Measurements from ENCODE around the gene RNF41. TPM values are rescaled to one million over a fixed set of nuclear protein-coding genes. Genes with fewer than 3 reads are reported as not detected.

RNF41 gene
- total and polyA plus RNA-seq, 2 of the 13 experiments (the other 11 are each of a cell fraction or from before 2014, with no cell fraction given): 27.1 to 39.4 TPM

DNA sequence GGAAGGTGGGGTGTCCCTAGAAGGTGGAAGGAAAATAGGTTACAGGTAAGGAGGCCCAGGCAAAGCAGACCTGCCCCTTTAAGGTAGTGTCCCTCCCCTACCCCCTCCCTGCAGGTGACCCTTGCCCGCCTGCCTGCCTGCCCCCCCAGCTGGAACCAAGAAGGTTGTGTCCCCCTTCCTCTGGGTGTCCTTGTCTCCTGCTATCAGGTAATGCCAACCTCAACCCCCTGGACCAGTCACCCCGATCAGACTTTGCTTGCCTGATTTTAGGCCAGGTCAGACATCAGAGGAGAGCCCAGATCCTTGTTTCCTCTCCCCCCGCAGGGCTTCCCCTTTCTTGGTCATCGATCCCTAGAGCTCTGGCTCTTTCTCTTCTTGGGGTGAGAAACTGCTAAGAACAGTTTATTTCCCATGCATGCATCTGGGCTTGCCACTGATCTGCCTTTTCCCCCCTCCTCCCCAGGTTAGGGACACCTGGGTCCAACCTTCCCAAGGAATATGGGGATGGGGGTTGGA, 8.3 kb upstream of the RNF41 start, which contains the start of gene SLC39A5:
SLC39A5 (plus strand) TSS at position 136 of the 516 bp plus-strand sequence. CDS start 1,224 bp downstream, outside the sequence.
- H3K4me1 ChIP-seq (ENCODE audit: insufficient read depth, low read length): peaks cover 43% of the 10 kb centered on the region
- ChIA-PET POLR2A (interaction anchor here (0.8 to 5.8 kb wide), 8 partner anchors 9 to 149 kb away, joined by 3 to 96 read pairs (median 6); partner anchors contain the start of genes CNPY2, COQ10A, ESYT1 and PAN2), CTCF (ENCODE audit: low intra/inter-chr PET ratio, low total read pairs) (interaction anchor here (1.3 to 1.4 kb wide), 2 partner anchors 28 to 37 kb away, joined by 3 to 6 read pairs; partner anchors contain the start of genes ANKRD52 and COQ10A)
- no peaks in the 10 kb centered on the region for H3K27me3 ChIP-seq (ENCODE audit: control insufficient read depth in 1 of 2, insufficient read depth in 2 of 2, low read length in 2 of 2)
- H3K9me3 ChIP-seq (ENCODE audit: low read length): no peaks in the 10 kb centered on the region
- peak within 1 kb of the TSS; percentile 87 for H3K9ac ChIP-seq (ENCODE audit: insufficient read depth, low read depth, low read length)
- DNase-seq (ENCODE audit: low spot score) (no peak), ATAC-seq (peak; percentile 17), FAIRE-seq (no peak)
- peak within 1 kb of the TSS; percentile 62 to 86 (median 78) for H3K4me3 ChIP-seq (replicated peaks in 1 of 3; ENCODE audit: insufficient read depth in 1 of 3, low read depth in 2 of 3, low read length in 3 of 3)
- WGBS (ENCODE audit: low lambda C conversion rate): 10% methylated on average over 4 of the region's 4 CpGs
- intact Hi-C loops (cut with micrococcal nuclease; ENCODE audit: unreplicated experiment): no loop called here
- peak within 1 kb of the TSS; percentile 2 for H2AFZ ChIP-seq (ENCODE audit: low read length)
- no peaks in the 10 kb centered on the region for H4K20me1 ChIP-seq (ENCODE audit: insufficient read depth, low read length)
- peaks cover 24% of the 10 kb centered on the region for H3K79me2 ChIP-seq (ENCODE audit: insufficient read depth, low read length)
- H3K27ac ChIP-seq (ENCODE audit: extremely low read length, insufficient read depth, low read length): peak within 1 kb of the TSS; percentile 99
- in situ Hi-C loops (cut with HindIII; ENCODE audit: extremely low pct_ligation_motif_present, low pct_unique_long_range_greater_than_20kb): no loop called here
- H3K36me3 ChIP-seq (replicated peaks in 1 of 2; ENCODE audit: control insufficient read depth in 1 of 2, insufficient read depth in 2 of 2, low read length in 2 of 2): no peaks in the 10 kb centered on the region; a peak in 2 of 5 replicates
- peak within 1 kb of the TSS; percentile 94 for H3K4me2 ChIP-seq (ENCODE audit: low read depth, low read length)
- BruUV-seq (replicated peaks): TSS peak; percentile 95
- TF ChIP-seq PLRG1 (conservative IDR thresholded peaks at IDR 0.05) (no peak), ZNF326 (CRISPR knock-in tag; IDR thresholded peaks at IDR 0.05; ENCODE audit: borderline replicate concordance) (no peak), ZNF24 (IDR thresholded peaks at IDR 0.05) (no peak), XRCC5 (optimal IDR thresholded peaks at IDR 0.05; ENCODE audit: low read length) (no peak), PCBP1 (IDR thresholded peaks at IDR 0.05; ENCODE audit: borderline replicate concordance, low read depth, low read length) (no peak), TAF15 (IDR thresholded peaks at IDR 0.05; ENCODE audit: low read depth, low read length, poor library complexity, severe bottlenecking) (no peak), EP300 (IDR thresholded peaks at IDR 0.05; ENCODE audit: low read depth in 2 of 2, low read length in 2 of 2) (no peak), EP300 (CRISPR knock-in tag; IDR thresholded peaks at IDR 0.05; ENCODE audit: borderline replicate concordance) (no peak), ZNF672 (CRISPR knock-in tag; IDR thresholded peaks at IDR 0.05) (no peak), KDM1A (CRISPR knock-in tag; IDR thresholded peaks at IDR 0.05) (no peak), MIER3 (CRISPR knock-in tag; IDR thresholded peaks at IDR 0.05; ENCODE audit: borderline replicate concordance) (no peak), SP1 (IDR thresholded peaks at IDR 0.05) (no peak), SP1 (CRISPR knock-in tag; IDR thresholded peaks at IDR 0.05) (no peak), ZNF563 (CRISPR knock-in tag; IDR thresholded peaks at IDR 0.05) (no peak), KLF9 (CRISPR knock-in tag; IDR thresholded peaks at IDR 0.05; ENCODE audit: low read depth) (no peak)
- TF ChIP-seq, protein P1, sequence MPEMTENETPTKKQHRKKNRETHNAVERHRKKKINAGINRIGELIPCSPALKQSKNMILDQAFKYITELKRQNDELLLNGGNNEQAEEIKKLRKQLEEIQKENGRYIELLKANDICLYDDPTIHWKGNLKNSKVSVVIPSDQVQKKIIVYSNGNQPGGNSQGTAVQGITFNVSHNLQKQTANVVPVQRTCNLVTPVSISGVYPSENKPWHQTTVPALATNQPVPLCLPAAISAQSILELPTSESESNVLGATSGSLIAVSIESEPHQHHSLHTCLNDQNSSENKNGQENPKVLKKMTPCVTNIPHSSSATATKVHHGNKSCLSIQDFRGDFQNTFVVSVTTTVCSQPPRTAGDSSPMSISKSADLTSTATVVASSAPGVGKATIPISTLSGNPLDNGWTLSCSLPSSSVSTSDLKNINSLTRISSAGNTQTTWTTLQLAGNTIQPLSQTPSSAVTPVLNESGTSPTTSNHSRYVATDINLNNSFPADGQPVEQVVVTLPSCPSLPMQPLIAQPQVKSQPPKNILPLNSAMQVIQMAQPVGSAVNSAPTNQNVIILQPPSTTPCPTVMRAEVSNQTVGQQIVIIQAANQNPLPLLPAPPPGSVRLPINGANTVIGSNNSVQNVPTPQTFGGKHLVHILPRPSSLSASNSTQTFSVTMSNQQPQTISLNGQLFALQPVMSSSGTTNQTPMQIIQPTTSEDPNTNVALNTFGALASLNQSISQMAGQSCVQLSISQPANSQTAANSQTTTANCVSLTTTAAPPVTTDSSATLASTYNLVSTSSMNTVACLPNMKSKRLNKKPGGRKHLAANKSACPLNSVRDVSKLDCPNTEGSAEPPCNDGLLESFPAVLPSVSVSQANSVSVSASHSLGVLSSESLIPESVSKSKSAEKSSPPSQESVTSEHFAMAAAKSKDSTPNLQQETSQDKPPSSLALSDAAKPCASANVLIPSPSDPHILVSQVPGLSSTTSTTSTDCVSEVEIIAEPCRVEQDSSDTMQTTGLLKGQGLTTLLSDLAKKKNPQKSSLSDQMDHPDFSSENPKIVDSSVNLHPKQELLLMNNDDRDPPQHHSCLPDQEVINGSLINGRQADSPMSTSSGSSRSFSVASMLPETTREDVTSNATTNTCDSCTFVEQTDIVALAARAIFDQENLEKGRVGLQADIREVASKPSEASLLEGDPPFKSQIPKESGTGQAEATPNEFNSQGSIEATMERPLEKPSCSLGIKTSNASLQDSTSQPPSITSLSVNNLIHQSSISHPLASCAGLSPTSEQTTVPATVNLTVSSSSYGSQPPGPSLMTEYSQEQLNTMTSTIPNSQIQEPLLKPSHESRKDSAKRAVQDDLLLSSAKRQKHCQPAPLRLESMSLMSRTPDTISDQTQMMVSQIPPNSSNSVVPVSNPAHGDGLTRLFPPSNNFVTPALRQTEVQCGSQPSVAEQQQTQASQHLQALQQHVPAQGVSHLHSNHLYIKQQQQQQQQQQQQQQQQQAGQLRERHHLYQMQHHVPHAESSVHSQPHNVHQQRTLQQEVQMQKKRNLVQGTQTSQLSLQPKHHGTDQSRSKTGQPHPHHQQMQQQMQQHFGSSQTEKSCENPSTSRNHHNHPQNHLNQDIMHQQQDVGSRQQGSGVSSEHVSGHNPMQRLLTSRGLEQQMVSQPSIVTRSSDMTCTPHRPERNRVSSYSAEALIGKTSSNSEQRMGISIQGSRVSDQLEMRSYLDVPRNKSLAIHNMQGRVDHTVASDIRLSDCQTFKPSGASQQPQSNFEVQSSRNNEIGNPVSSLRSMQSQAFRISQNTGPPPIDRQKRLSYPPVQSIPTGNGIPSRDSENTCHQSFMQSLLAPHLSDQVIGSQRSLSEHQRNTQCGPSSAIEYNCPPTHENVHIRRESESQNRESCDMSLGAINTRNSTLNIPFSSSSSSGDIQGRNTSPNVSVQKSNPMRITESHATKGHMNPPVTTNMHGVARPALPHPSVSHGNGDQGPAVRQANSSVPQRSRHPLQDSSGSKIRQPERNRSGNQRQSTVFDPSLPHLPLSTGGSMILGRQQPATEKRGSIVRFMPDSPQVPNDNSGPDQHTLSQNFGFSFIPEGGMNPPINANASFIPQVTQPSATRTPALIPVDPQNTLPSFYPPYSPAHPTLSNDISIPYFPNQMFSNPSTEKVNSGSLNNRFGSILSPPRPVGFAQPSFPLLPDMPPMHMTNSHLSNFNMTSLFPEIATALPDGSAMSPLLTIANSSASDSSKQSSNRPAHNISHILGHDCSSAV (CRISPR knock-in tag; IDR thresholded peaks at IDR 0.05; ENCODE audit: borderline replicate concordance): no peak
- TF ChIP-seq, protein P2, sequence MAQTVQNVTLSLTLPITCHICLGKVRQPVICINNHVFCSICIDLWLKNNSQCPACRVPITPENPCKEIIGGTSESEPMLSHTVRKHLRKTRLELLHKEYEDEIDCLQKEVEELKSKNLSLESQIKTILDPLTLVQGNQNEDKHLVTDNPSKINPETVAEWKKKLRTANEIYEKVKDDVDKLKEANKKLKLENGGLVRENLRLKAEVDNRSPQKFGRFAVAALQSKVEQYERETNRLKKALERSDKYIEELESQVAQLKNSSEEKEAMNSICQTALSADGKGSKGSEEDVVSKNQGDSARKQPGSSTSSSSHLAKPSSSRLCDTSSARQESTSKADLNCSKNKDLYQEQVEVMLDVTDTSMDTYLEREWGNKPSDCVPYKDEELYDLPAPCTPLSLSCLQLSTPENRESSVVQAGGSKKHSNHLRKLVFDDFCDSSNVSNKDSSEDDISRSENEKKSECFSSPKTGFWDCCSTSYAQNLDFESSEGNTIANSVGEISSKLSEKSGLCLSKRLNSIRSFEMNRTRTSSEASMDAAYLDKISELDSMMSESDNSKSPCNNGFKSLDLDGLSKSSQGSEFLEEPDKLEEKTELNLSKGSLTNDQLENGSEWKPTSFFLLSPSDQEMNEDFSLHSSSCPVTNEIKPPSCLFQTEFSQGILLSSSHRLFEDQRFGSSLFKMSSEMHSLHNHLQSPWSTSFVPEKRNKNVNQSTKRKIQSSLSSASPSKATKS (CRISPR knock-in tag; IDR thresholded peaks at IDR 0.05): no peak

Data from HepG2 (cell line).